Measurements from ENCODE around the gene PCDHGB7. TPM values are rescaled to one million over a fixed set of nuclear protein-coding genes. Genes with fewer than 3 reads are reported as not detected.

PCDHGB7 gene
- total RNA-seq, 1 donor from 2014 or later: 26.6 TPM

Other genes with a start within 250 kb of the PCDHGB7 start
- 7.9 TPM for gene PCDHB7, start 245.0 kb upstream of the PCDHGB7 start, total RNA-seq
- 3.4 TPM for gene PCDHB8, start 239.9 kb upstream of the PCDHGB7 start, total RNA-seq
- 9.2 TPM for gene PCDHB16, start 235.3 kb upstream of the PCDHGB7 start, total RNA-seq
- 5.9 TPM for gene PCDHB9, start 230.5 kb upstream of the PCDHGB7 start, total RNA-seq
- gene PCDHB10, start 225.3 kb upstream of the PCDHGB7 start, total RNA-seq: 12.9 TPM
- 9.5 TPM for gene PCDHB11, start 218.1 kb upstream of the PCDHGB7 start, total RNA-seq
- 15.0 TPM for gene PCDHB12, start 209.0 kb upstream of the PCDHGB7 start, total RNA-seq
- gene PCDHB13, start 203.8 kb upstream of the PCDHGB7 start, total RNA-seq: 11.2 TPM
- 13.5 TPM for gene PCDHB14, start 194.3 kb upstream of the PCDHGB7 start, total RNA-seq
- gene PCDHB15, start 172.3 kb upstream of the PCDHGB7 start, total RNA-seq: 14.5 TPM
- gene SLC25A2, start 113.6 kb upstream of the PCDHGB7 start, total RNA-seq: not detected
- gene TAF7, start 96.9 kb upstream of the PCDHGB7 start, total RNA-seq: 133 TPM
- gene PCDHGA1, start 87.2 kb upstream of the PCDHGB7 start, total RNA-seq: 1.8 TPM
- 15.8 TPM for gene PCDHGA2, start 78.9 kb upstream of the PCDHGB7 start, total RNA-seq
- 7.5 TPM for gene PCDHGA3, start 73.8 kb upstream of the PCDHGB7 start, total RNA-seq
- 10.9 TPM for gene PCDHGB1, start 67.6 kb upstream of the PCDHGB7 start, total RNA-seq
- gene PCDHGA4, start 62.7 kb upstream of the PCDHGB7 start, total RNA-seq: 11.1 TPM
- 14.6 TPM for gene PCDHGB2, start 57.7 kb upstream of the PCDHGB7 start, total RNA-seq
- gene PCDHGA5, start 53.5 kb upstream of the PCDHGB7 start, total RNA-seq: 10.6 TPM
- gene PCDHGB3, start 47.4 kb upstream of the PCDHGB7 start, total RNA-seq: 14.2 TPM
- 13.2 TPM for gene PCDHGA6, start 43.8 kb upstream of the PCDHGB7 start, total RNA-seq
- 11.2 TPM for gene PCDHGA7, start 34.9 kb upstream of the PCDHGB7 start, total RNA-seq
- gene PCDHGB4, start 30.0 kb upstream of the PCDHGB7 start, total RNA-seq: 20.7 TPM
- gene PCDHGA8, start 25.0 kb upstream of the PCDHGB7 start, total RNA-seq: 10.1 TPM
- 23.4 TPM for gene PCDHGB5, start 19.7 kb upstream of the PCDHGB7 start, total RNA-seq
- 21.7 TPM for gene PCDHGA9, start 14.9 kb upstream of the PCDHGB7 start, total RNA-seq
- 15.1 TPM for gene PCDHGB6, start 9.7 kb upstream of the PCDHGB7 start, total RNA-seq
- gene PCDHGA10, start 4.7 kb upstream of the PCDHGB7 start, total RNA-seq: 15.6 TPM
- gene PCDHGA11, start 3.4 kb downstream of the PCDHGB7 start, total RNA-seq: 19.0 TPM
- gene PCDHGA12, start 12.8 kb downstream of the PCDHGB7 start, total RNA-seq: 12.6 TPM
- 79.3 TPM for gene PCDHGC3, start 58.3 kb downstream of the PCDHGB7 start, total RNA-seq
- 25.1 TPM for gene PCDHGC4, start 67.4 kb downstream of the PCDHGB7 start, total RNA-seq
- gene PCDHGC5, start 71.4 kb downstream of the PCDHGB7 start, total RNA-seq: 6.6 TPM
- 28.9 TPM for gene DIAPH1, start 201.3 kb downstream of the PCDHGB7 start, total RNA-seq
- 51.2 TPM for gene HDAC3, start 219.2 kb downstream of the PCDHGB7 start, total RNA-seq
- gene RELL2, start 219.3 kb downstream of the PCDHGB7 start, total RNA-seq: 4.0 TPM
- 20.8 TPM for gene FCHSD1, start 233.7 kb downstream of the PCDHGB7 start, total RNA-seq